HepG2 (cell line): Measurements from ENCODE around the gene SAPCD1. TPM values are rescaled to one million over a fixed set of nuclear protein-coding genes. Genes with fewer than 3 reads are reported as not detected.

Experiments
- ATF7 ChIP-seq, 2 experiments: fragments of 450-650 bp in 1 of 2; sonication (generic) in 1 of 2; formaldehyde crosslinking in 1 of 2; IDR thresholded peaks; 2 replicates each; pipeline versions ENCODE4 v1.4.0 to v1.6.1; 2016 to 2020; ENCODE audit warnings: antibody characterized with exemption in 1 of 2, mild to moderate bottlenecking in 1 of 2, missing genetic modification reagents in 1 of 2
- ESRRA ChIP-seq: sonication (generic); formaldehyde crosslinking; IDR thresholded peaks from 2 replicates; pipeline ENCODE4 v1.5.1; 2020; ENCODE audit warnings: mild to moderate bottlenecking, low read depth, missing genetic modification reagents
- HNF1A ChIP-seq, 2 experiments: sonication (generic) in 1 of 2; formaldehyde crosslinking in 1 of 2; IDR thresholded peaks; 2 replicates each; pipeline versions ENCODE4 v1.4.0 to v1.6.1; 2016 to 2020; ENCODE audit warnings: borderline replicate concordance in 1 of 2, low read depth in 1 of 2, mild to moderate bottlenecking in 1 of 2, missing genetic modification reagents in 1 of 2
- ZBTB38 ChIP-seq: sonication (generic); formaldehyde crosslinking; IDR thresholded peaks from 2 replicates; pipeline ENCODE4 v1.5.1; 2020; ENCODE audit warnings: mild to moderate bottlenecking, missing genetic modification reagents
- ZBTB43 ChIP-seq: sonication (generic); formaldehyde crosslinking; conservative IDR thresholded peaks from 2 replicates; pipeline ENCODE4 v1.4.0; 2020; ENCODE audit warnings: missing genetic modification reagents
- ZNF121 ChIP-seq: sonication (generic); formaldehyde crosslinking; IDR thresholded peaks from 2 replicates; pipeline ENCODE4 v1.5.0; 2020; ENCODE audit warnings: mild to moderate bottlenecking, missing genetic modification reagents
- ZNF142 ChIP-seq: sonication (generic); formaldehyde crosslinking; IDR thresholded peaks from 2 replicates; pipeline ENCODE4 v1.4.0; 2020; ENCODE audit warnings: missing genetic modification reagents
- ZNF674 ChIP-seq: sonication (generic); formaldehyde crosslinking; IDR thresholded peaks from 2 replicates; pipeline ENCODE4 v1.5.0; 2020; ENCODE audit warnings: low read depth, mild to moderate bottlenecking, missing genetic modification reagents
- ZNF766 ChIP-seq: sonication (generic); formaldehyde crosslinking; IDR thresholded peaks from 2 replicates; pipeline ENCODE4 v1.5.0; 2020; ENCODE audit warnings: missing genetic modification reagents, borderline replicate concordance
- polyA plus RNA-seq, 8 experiments: library from polyadenylated mRNA; depleted of rRNA in 3 of 8; stranded (reverse) in 7 of 8; unstranded in 1 of 8; fragments of >200 nt; fragmentation: Illumina TruSeq in 4 of 8; extraction: Trizol in 4 of 8; gene quantifications; 2 replicates each; pipeline versions ENCODE4 v1.2.1 to v1.2.3, GENCODE V29; 2011 to 2016; ENCODE audit warnings: low read depth in 4 of 8, missing spikeins in 1 of 8, mixed read lengths in 1 of 8; ENCODE audit not compliant: insufficient read depth in 1 of 8
- total RNA-seq, 5 experiments: library from RNA; depleted of rRNA; stranded (reverse); fragments of >200 nt; fragmentation: Illumina TruSeq; extraction: Trizol; gene quantifications; 2 replicates each; pipeline ENCODE4 v1.2.3, GENCODE V29; 2016; ENCODE audit warnings: low read depth in 1 of 5
- TF ChIP-seq, protein P1 (sequence below), 2 experiments: sonication (generic) in 1 of 2; formaldehyde crosslinking in 1 of 2; IDR thresholded peaks; 2 replicates each; pipeline versions ENCODE4 v1.4.0 to v1.6.1; 2018 to 2020; ENCODE audit warnings: missing genetic modification reagents in 2 of 2, borderline replicate concordance in 1 of 2, low read depth in 1 of 2, mild to moderate bottlenecking in 1 of 2, missing biosample characterization in 1 of 2
- TF ChIP-seq, protein P2 (sequence below): sonication (generic); formaldehyde crosslinking; IDR thresholded peaks from 2 replicates; pipeline ENCODE4 v1.8.0; 2022; ENCODE audit warnings: missing genetic modification reagents, mild to moderate bottlenecking, moderate library complexity, borderline replicate concordance

Gene SAPCD1
- total and polyA plus RNA-seq, 2 of the 13 experiments (the other 11 are each of a cell fraction or from before 2014, with no cell fraction given): 2.5 to 3.9 TPM

DNA sequence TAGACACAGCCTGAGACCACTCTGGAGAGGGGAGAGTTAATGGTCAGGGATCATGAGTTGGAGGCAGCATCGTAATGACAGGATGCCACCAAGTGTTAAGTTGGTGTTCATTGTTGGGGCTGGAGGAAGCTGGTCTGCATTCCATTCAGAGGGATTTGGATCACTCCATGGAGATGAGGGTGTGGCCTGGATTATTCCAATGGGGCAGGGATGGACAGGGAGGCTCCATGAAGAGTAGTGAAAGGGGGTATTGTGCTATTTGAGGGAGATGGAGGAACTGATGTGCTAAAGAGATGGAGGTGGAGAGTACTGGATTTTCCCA, 1.1 kb downstream of the SAPCD1 start (continued):
- TF ChIP-seq ZNF142 (CRISPR knock-in tag) (no peak), ZNF674 (CRISPR knock-in tag) (no peak), ESRRA (CRISPR knock-in tag) (no peak), ZNF121 (CRISPR knock-in tag) (no peak), ZBTB43 (CRISPR knock-in tag) (no peak), ZBTB38 (CRISPR knock-in tag) (0 out of 2 replicates have a peak, but pooled peaks have one; percentile 25), ZNF766 (CRISPR knock-in tag) (no peak), ATF7 (IDR thresholded peaks at IDR 0.05) (no peak), ATF7 (CRISPR knock-in tag; IDR thresholded peaks at IDR 0.05) (no peak), HNF1A (IDR thresholded peaks at IDR 0.05; ENCODE audit: low read depth) (no peak), HNF1A (CRISPR knock-in tag; IDR thresholded peaks at IDR 0.05; ENCODE audit: borderline replicate concordance) (0 out of 2 replicates have a peak, but pooled peaks have one; percentile 18)
- TF ChIP-seq, protein P1, sequence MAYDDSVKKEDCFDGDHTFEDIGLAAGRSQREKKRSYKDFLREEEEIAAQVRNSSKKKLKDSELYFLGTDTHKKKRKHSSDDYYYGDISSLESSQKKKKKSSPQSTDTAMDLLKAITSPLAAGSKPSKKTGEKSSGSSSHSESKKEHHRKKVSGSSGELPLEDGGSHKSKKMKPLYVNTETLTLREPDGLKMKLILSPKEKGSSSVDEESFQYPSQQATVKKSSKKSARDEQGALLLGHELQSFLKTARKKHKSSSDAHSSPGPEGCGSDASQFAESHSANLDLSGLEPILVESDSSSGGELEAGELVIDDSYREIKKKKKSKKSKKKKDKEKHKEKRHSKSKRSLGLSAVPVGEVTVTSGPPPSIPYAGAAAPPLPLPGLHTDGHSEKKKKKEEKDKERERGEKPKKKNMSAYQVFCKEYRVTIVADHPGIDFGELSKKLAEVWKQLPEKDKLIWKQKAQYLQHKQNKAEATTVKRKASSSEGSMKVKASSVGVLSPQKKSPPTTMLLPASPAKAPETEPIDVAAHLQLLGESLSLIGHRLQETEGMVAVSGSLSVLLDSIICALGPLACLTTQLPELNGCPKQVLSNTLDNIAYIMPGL (CRISPR knock-in tag; IDR thresholded peaks at IDR 0.05; ENCODE audit: borderline replicate concordance in 1 of 2, low read depth in 1 of 2): 0 out of 4 replicates have a peak, but pooled peaks of 1 of the 2 experiments have one; percentile 39
- TF ChIP-seq, protein P2, sequence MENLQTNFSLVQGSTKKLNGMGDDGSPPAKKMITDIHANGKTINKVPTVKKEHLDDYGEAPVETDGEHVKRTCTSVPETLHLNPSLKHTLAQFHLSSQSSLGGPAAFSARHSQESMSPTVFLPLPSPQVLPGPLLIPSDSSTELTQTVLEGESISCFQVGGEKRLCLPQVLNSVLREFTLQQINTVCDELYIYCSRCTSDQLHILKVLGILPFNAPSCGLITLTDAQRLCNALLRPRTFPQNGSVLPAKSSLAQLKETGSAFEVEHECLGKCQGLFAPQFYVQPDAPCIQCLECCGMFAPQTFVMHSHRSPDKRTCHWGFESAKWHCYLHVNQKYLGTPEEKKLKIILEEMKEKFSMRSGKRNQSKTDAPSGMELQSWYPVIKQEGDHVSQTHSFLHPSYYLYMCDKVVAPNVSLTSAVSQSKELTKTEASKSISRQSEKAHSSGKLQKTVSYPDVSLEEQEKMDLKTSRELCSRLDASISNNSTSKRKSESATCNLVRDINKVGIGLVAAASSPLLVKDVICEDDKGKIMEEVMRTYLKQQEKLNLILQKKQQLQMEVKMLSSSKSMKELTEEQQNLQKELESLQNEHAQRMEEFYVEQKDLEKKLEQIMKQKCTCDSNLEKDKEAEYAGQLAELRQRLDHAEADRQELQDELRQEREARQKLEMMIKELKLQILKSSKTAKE: no peak
